Measurements from ENCODE around the gene TECTA. TPM values are rescaled to one million over a fixed set of nuclear protein-coding genes. Genes with fewer than 3 reads are reported as not detected.

Gene TECTA
- polyA plus RNA-seq, 1 of the 3 experiments (the other 2 are of a cell fraction) = 0.58 TPM

- Histone ChIP-seq H3K9ac (no peak overlapping the region), H3K9me2 (no peaks in the 10 kb centered on the region), H3K4me2 (no peak overlapping the region), H3K4me1 (ENCODE audit: control insufficient read depth in 1 of 2, insufficient read depth in 2 of 2, low read depth in 1 of 2, low read length in 1 of 2) (peaks cover 0 to 13% of the 10 kb centered on the region in 2 experiments; a peak in 2 of 4 replicates), H3K4me3 (ENCODE audit: low read depth in 2 of 2, low read length in 1 of 2) (no peak overlapping the region), H3K9me3 (no peaks in the 10 kb centered on the region), H4K20me1 (ENCODE audit: insufficient read depth) (no peaks in the 10 kb centered on the region), H3K27me3 (ENCODE audit: insufficient read depth) (no peaks in the 10 kb centered on the region), H3F3A (replicated peaks; ENCODE audit: insufficient read depth) (no peaks in the 10 kb centered on the region), H3K27ac (ENCODE audit: low read depth in 2 of 2, low read length in 1 of 2) (no peak overlapping the region), H2AFZ (ENCODE audit: low read depth) (no peak overlapping the region), H3K36me3 (replicated peaks in 1 of 2; ENCODE audit: control insufficient read depth in 1 of 2, insufficient read depth in 2 of 2, low read length in 1 of 2) (no peaks in the 10 kb centered on the region), H3K79me2 (ENCODE audit: insufficient read depth) (no peaks in the 10 kb centered on the region)
- DNase-seq = no peak
- no peak for TF ChIP-seq GABPA (IDR thresholded peaks at IDR 0.05; ENCODE audit: low read depth)
- no peak for TF ChIP-seq SIN3A (IDR thresholded peaks at IDR 0.05; ENCODE audit: borderline replicate concordance, low read depth, low read length)
- no peak for TF ChIP-seq TAF1 (IDR thresholded peaks at IDR 0.05; ENCODE audit: borderline replicate concordance, low read depth, low read length)
- no peak for TF ChIP-seq EP300 (IDR thresholded peaks at IDR 0.05; ENCODE audit: borderline replicate concordance in 1 of 2, low read depth in 1 of 2, low read length in 1 of 2)
- TF ChIP-seq IRF3 (IDR thresholded peaks at IDR 0.05; ENCODE audit: low read depth, low read length) = no peak
- no peak for TF ChIP-seq FOXJ3 (CRISPR knock-in tag; IDR thresholded peaks at IDR 0.05)
- no peak for TF ChIP-seq SMC3 (IDR thresholded peaks at IDR 0.05; ENCODE audit: low read depth, low read length)
- no peak for TF ChIP-seq ZBTB33 (IDR thresholded peaks at IDR 0.05; ENCODE audit: borderline replicate concordance, low read depth)
- TF ChIP-seq, protein P1, sequence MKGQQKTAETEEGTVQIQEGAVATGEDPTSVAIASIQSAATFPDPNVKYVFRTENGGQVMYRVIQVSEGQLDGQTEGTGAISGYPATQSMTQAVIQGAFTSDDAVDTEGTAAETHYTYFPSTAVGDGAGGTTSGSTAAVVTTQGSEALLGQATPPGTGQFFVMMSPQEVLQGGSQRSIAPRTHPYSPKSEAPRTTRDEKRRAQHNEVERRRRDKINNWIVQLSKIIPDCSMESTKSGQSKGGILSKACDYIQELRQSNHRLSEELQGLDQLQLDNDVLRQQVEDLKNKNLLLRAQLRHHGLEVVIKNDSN (IDR thresholded peaks at IDR 0.05; ENCODE audit: borderline replicate concordance, low read depth) = no peak
- no peak for TF ChIP-seq RFX5 (IDR thresholded peaks at IDR 0.05; ENCODE audit: low read length)
- no peak for TF ChIP-seq MEF2A (IDR thresholded peaks at IDR 0.05; ENCODE audit: borderline replicate concordance, low read depth)
- CTCF ChIA-PET = interaction anchor here (0.9 to 1.8 kb wide), 4 partner anchors 13 to 89 kb away, joined by 3 to 9 read pairs (median 4); no protein-coding TSS in a partner anchor
- POLR2A ChIA-PET = no interaction called here
- WGBS (ENCODE audit: low lambda C conversion rate) = 69% methylated on average over 6 of the region's 6 CpGs
Observed at GRCh38 chr11:121105481-121106195, 4.6 kb downstream of the TECTA start.

DNA sequence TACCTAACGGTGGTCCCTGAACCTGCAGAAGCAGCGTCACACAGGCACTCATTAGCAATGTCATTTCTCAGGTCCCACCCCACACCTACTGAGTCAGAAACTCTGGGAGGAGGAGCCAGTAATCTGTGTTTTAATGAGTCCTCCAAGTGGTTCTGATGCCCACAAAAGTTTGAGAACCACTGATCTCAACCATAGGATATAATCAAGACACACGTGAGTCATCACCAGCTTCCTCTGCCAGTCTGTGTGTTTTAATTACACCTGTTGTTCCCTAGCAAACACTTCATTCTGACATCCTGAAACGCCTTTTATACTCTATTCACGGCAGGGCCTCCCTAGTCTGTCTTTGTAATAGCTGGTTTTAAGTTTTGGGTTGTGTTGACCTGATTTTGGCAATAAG lies 5.8 kb downstream of the TECTA start:
- POLR2A ChIA-PET = no interaction called here
- no peak overlapping the region for H3K4me3 ChIP-seq (ENCODE audit: low read depth in 2 of 2, low read length in 1 of 2)
- no peak overlapping the region for H3K9ac ChIP-seq
- no peak overlapping the region for H3K4me2 ChIP-seq
- H3K27ac ChIP-seq (ENCODE audit: low read depth in 2 of 2, low read length in 1 of 2) = no peak overlapping the region
- CTCF ChIA-PET = interaction anchor here (1.1 kb wide), 1 partner anchor 13 kb away, joined by 3 read pairs; no protein-coding TSS in a partner anchor
- H4K20me1 ChIP-seq (ENCODE audit: insufficient read depth) = no peaks in the 10 kb centered on the region
- peaks cover 0 to 17% of the 10 kb centered on the region in 2 experiments; a peak in 2 of 4 replicates for H3K4me1 ChIP-seq (ENCODE audit: control insufficient read depth in 1 of 2, insufficient read depth in 2 of 2, low read depth in 1 of 2, low read length in 1 of 2)
- no peaks in the 10 kb centered on the region for H3K27me3 ChIP-seq (ENCODE audit: insufficient read depth)
- H3K9me3 ChIP-seq = no peaks in the 10 kb centered on the region
- H2AFZ ChIP-seq (ENCODE audit: low read depth) = no peak overlapping the region
- no peaks in the 10 kb centered on the region for H3K79me2 ChIP-seq (ENCODE audit: insufficient read depth)
- DNase-seq = no peak
- WGBS (ENCODE audit: low lambda C conversion rate) = 54% methylated on average over 5 of the region's 5 CpGs
- no peaks in the 10 kb centered on the region for H3K36me3 ChIP-seq (replicated peaks in 1 of 2; ENCODE audit: control insufficient read depth in 1 of 2, insufficient read depth in 2 of 2, low read length in 1 of 2)
- H3K9me2 ChIP-seq = no peaks in the 10 kb centered on the region
- H3F3A ChIP-seq (replicated peaks; ENCODE audit: insufficient read depth) = no peaks in the 10 kb centered on the region
- TF ChIP-seq RAD21 (IDR thresholded peaks at IDR 0.05; ENCODE audit: low read length) = no peak
- TF ChIP-seq RXRA (IDR thresholded peaks at IDR 0.05; ENCODE audit: borderline replicate concordance, low read depth) = no peak
- TF ChIP-seq, protein P1 (IDR thresholded peaks at IDR 0.05; ENCODE audit: borderline replicate concordance, low read depth) = no peak
- no peak for TF ChIP-seq FOXM1 (IDR thresholded peaks at IDR 0.05; ENCODE audit: low read depth)
- TF ChIP-seq CTCF (IDR thresholded peaks at IDR 0.05) = no peak
- TF ChIP-seq PBX3 (IDR thresholded peaks at IDR 0.05) = no peak
- TF ChIP-seq ELF1 (IDR thresholded peaks at IDR 0.05) = no peak
- TF ChIP-seq, protein P2, sequence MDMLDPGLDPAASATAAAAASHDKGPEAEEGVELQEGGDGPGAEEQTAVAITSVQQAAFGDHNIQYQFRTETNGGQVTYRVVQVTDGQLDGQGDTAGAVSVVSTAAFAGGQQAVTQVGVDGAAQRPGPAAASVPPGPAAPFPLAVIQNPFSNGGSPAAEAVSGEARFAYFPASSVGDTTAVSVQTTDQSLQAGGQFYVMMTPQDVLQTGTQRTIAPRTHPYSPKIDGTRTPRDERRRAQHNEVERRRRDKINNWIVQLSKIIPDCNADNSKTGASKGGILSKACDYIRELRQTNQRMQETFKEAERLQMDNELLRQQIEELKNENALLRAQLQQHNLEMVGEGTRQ (IDR thresholded peaks at IDR 0.05; ENCODE audit: borderline replicate concordance, low read depth, low read length) = no peak
